Measurements from ENCODE around the gene RNF166. TPM values are rescaled to one million over a fixed set of nuclear protein-coding genes. Genes with fewer than 3 reads are reported as not detected.
A peak's percentile ranks its signal among the peaks of the same experiment; 100 is the strongest.

Gene RNF166
- total and polyA plus RNA-seq, 2 of the 13 experiments (the other 11 are each of a cell fraction or from before 2014, with no cell fraction given): 21.4 to 23.0 TPM

- TF ChIP-seq TRIM22 (IDR thresholded peaks at IDR 0.05) (no peak), ZNF460 (CRISPR knock-in tag; IDR thresholded peaks at IDR 0.05; ENCODE audit: borderline replicate concordance) (0 out of 2 replicates have a peak, but pooled peaks have one; percentile 15), E2F5 (CRISPR knock-in tag; conservative IDR thresholded peaks at IDR 0.05) (no peak), MED8 (CRISPR knock-in tag; IDR thresholded peaks at IDR 0.05; ENCODE audit: insufficient replicate concordance) (peak; percentile 57), KLF13 (CRISPR knock-in tag; IDR thresholded peaks at IDR 0.05) (0 out of 2 replicates have a peak, but pooled peaks have one; percentile 39), TMF1 (CRISPR knock-in tag; IDR thresholded peaks at IDR 0.05; ENCODE audit: low read depth) (peak; percentile 4; the same call in 1 of the 2 replicates), PHF8 (CRISPR knock-in tag; IDR thresholded peaks at IDR 0.05) (peak; percentile 42), ZNF652 (CRISPR knock-in tag; IDR thresholded peaks at IDR 0.05; ENCODE audit: borderline replicate concordance, low read depth) (0 out of 2 replicates have a peak, but pooled peaks have one; percentile 38), HDAC1 (CRISPR knock-in tag; IDR thresholded peaks at IDR 0.05) (peak; percentile 67; the same call in 1 of the 2 replicates), CSRNP2 (CRISPR knock-in tag; conservative IDR thresholded peaks at IDR 0.05; ENCODE audit: low read depth) (no peak), GATAD2A (CRISPR knock-in tag; IDR thresholded peaks at IDR 0.05) (peak; percentile 32; the same call in 1 of the 2 replicates), ZNF550 (CRISPR knock-in tag; IDR thresholded peaks at IDR 0.05; ENCODE audit: borderline replicate concordance) (peak; percentile 15; the same call in 1 of the 2 replicates), GABPB1 (CRISPR knock-in tag; IDR thresholded peaks at IDR 0.05) (0 out of 2 replicates have a peak, but pooled peaks have one; percentile 23), BCL3 (CRISPR knock-in tag; IDR thresholded peaks at IDR 0.05) (0 out of 2 replicates have a peak, but pooled peaks have one; percentile 10), ZNF7 (CRISPR knock-in tag; IDR thresholded peaks at IDR 0.05) (peak; percentile 74; the same call in 1 of the 2 replicates), TARDBP (CRISPR knock-in tag; IDR thresholded peaks at IDR 0.05) (0 out of 2 replicates have a peak, but pooled peaks have one; percentile 50), KLF16 (CRISPR knock-in tag; IDR thresholded peaks at IDR 0.05) (0 out of 4 replicates have a peak, but pooled peaks of 1 of the 2 experiments have one; percentile 31)
These were observed 56.8 kb downstream of the RNF166 start (continued) for GRCh38 chr16:88649195-88649923.
